Fibroblast of villous mesenchyme (primary cell): ENCODE results near the gene ZNF423. TPM values are rescaled to one million over a fixed set of nuclear protein-coding genes. Genes with fewer than 3 reads are reported as not detected.

ENCODE experiments used
- DNase-seq: peaks from one replicate; pipeline ENCODE4 v3.0.0-alpha.2; 2010; ENCODE audit warnings: low read depth
- H3K4me3 ChIP-seq: 2 replicates; pipeline ENCODE4 v1.5.1; 2011; ENCODE audit warnings: low read depth, mild to moderate bottlenecking, low read length
- total RNA-seq: library from RNA; depleted of rRNA; stranded (reverse); fragments of >200 nt; gene quantifications from 2 replicates; pipeline ENCODE4 v1.2.3, GENCODE V29; 2012
- TF ChIP-seq, protein P1 (sequence below): IDR thresholded peaks from 2 replicates; pipeline ENCODE4 v1.5.1; 2012; ENCODE audit warnings: low read depth, mild to moderate bottlenecking, low read length; ENCODE audit not compliant: insufficient read depth

Gene ZNF423
- total RNA-seq, 1 donor, result 0.43 TPM

DNA sequence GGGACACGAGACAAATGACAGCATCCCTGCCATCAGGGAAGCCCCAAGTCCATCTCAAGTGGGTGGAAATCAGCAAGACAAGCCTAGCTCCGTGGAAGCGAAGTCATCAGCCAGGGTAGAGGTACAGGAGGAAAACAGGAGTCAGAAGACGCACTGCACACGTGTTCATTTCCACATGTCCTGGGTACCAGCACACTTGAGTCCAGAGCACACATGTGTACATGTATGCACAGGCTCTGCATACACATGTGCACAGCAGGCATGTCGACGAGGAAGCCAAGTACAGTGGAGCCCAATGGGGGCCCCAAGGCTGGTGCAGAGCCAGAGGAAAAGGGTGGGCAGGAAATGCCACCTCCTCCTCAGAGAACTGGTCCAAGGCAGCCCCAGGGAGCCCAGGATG, 75.9 kb downstream of the ZNF423 start:
- no peak overlapping the region for H3K4me3 ChIP-seq
- TF ChIP-seq, protein P1, sequence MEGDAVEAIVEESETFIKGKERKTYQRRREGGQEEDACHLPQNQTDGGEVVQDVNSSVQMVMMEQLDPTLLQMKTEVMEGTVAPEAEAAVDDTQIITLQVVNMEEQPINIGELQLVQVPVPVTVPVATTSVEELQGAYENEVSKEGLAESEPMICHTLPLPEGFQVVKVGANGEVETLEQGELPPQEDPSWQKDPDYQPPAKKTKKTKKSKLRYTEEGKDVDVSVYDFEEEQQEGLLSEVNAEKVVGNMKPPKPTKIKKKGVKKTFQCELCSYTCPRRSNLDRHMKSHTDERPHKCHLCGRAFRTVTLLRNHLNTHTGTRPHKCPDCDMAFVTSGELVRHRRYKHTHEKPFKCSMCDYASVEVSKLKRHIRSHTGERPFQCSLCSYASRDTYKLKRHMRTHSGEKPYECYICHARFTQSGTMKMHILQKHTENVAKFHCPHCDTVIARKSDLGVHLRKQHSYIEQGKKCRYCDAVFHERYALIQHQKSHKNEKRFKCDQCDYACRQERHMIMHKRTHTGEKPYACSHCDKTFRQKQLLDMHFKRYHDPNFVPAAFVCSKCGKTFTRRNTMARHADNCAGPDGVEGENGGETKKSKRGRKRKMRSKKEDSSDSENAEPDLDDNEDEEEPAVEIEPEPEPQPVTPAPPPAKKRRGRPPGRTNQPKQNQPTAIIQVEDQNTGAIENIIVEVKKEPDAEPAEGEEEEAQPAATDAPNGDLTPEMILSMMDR, result no peak
- DNase-seq, result no peak

DNA sequence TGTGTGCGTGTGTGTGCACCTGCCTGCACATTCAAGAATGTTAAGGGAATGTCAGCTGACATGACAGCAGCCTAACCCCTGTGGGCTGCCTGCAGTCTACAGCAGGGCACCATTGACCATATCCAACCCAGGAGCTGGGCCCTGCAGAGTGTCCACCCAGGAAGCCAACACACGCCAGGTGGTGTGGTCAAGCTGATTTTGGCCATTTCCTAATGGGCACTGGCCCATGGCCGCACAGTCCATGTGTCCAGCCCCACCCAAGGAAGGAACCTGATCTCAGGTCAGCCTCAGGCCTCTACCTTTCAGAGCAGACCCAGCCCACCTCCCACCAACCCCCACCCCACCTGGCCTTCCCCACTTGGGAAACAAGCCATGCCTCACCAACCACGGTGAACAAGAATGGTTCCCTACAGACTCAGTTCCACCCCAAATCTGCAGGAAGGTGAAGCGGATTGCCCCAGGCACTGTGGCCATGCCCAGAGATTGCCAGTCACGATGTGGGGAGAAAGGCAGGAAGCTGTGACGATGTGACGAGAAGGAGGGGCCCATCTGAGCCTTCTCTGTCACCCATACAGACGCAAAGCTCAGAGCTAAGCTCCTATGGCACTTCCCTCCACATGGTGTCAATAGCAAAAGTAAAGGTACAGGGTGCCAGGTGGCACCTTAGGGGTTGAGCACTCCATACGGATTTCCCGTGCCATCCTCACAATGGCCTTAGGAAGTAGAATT, 77.5 kb downstream of the ZNF423 start:
- TF ChIP-seq, protein P1, result no peak
- DNase-seq, result no peak
- H3K4me3 ChIP-seq, result no peak overlapping the region

DNA sequence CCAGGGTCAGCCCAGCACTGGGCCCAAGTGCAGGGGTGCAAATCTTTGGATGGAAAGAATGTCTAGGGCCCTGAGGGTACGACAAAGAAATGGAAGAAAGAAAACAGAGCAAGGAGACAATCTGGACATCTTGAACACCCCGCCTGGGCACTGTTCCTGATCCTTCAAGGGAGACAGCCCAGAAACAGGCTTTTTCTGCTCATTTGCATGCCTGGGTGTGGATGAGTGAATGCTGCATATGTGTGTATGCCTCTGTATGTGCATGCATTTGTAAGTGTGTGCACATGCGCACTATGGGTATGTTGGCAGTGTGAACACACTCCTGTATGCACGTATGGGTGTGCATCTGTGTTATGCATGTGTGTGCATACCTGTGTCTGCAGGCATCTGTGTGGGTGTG, 79.2 kb downstream of the ZNF423 start:
- no peak overlapping the region for H3K4me3 ChIP-seq
- TF ChIP-seq, protein P1, result no peak
- DNase-seq, result no peak

DNA sequence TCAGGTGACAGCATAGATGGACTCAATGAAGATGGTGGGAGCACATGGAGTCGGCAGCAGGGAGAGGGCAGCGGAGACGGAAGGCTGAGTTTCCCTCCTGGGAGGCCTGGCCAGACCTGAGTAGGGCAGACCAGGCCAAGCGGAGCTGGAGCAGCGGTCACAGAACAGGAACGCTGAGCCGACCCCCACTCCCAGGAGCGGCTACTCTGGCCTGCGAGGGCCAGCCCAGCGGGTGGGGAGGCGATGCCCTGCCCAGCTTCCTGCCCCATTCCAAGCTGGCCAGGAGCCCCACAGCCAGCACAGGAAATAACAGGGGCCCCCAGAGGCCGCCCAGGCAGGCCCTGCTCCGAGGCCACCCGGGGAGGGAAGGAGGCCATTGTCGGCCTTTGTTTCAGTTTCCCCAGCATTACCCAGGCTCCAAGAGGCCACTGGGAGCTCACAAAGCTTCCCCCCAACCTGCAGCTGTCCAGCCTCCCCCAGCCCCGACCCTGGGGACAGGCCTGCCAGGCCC, 79.8 kb downstream of the ZNF423 start:
- no peak overlapping the region for H3K4me3 ChIP-seq
- TF ChIP-seq, protein P1, result no peak
- DNase-seq, result no peak

DNA sequence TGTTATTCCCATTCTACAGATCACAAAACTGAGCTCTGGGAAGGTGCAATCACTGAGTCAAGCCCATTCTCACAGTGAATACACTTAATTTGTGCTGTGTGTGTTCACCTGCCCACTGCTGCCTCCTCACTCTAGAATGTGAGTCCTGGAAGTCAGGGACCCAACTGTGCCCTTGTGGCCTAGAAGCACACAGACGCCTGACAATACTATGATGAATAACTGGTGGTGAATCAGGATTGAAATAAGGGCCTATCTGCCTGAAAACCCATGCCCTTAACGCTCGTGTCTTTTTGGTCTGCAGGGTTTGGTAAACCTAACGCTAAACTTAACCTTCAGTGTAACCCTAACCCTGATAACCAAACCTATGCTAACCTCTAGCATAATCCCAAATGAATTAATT, 80.3 kb downstream of the ZNF423 start:
- TF ChIP-seq, protein P1, result no peak
- H3K4me3 ChIP-seq, result no peak overlapping the region
- no peak for DNase-seq

DNA sequence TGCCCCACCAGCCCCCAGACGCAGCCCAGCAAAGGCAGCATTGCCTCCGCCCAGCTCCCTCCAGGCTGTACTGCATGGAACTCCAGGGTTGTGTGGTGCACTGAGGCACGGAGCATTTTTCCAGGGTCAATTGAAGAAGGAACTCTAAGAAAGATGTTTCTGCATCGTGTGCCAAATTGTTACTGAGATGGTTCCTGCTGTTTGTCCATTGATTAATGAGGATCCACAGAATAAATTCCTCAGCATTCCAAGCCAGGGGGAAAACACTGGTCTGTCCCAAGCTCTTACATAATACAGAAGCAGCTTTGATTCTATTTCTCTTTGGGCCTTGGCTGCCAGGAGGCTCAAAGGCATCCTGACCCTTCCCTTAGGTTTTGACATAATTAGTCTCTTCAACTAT, 80.9 kb downstream of the ZNF423 start:
- DNase-seq, result no peak

More for the DNA sequence above, 80.9 kb downstream of the ZNF423 start:
- TF ChIP-seq, protein P1, result no peak
- H3K4me3 ChIP-seq, result no peak overlapping the region
